ENCODE results near the gene PHYHIPL.

Gene PHYHIPL
- 0 reads per million in 2 donors for total RNA-seq

- no peak for DNase-seq
These were observed at the start of gene PHYHIPL for GRCh38 chr10:59176241-59177030. Gene PHYHIPL, plus strand, starts transcription at chr10:59176643. Its CDS starts 211 bp downstream, at chr10:59176854.

DNA sequence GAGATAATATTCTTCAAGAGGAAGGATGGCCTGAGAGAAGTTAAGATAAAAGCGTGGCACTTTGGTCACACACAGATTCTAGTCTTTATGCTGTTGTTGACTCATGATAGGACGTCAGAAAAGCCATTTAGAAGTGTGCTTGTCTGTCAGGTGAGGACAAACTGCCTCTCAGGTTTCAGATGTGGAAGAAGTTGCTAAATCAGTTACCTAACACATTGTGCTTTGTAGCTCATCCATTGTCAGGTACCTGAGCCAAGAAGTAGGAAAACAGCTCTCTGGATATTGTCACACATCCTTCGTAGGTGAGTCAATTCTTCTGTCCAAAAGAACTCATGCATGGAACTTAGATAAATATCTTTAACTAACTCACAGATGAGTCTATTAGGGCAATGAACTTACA lies 49.5 kb upstream of the PHYHIPL start:
- no peak for DNase-seq

DNA sequence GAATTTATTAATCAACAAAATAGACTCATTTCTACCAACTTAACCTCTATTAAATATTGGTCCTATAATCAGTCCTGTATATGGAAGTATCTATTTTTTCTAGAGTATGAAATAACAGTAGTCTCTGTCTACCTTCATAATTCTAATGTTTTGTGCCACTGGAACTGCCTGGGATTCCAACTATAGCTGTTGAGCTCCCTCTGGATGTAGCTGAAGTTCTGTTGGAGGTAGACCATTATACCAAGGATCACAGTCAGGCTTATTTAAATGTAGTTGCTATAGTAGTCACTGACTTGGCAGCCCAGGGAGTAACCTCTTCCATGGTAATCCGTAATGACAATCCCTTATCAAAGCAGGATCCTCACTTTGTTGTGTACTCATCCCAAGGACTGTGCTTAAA lies 48.5 kb upstream of the PHYHIPL start:
- no peak for DNase-seq

DNA sequence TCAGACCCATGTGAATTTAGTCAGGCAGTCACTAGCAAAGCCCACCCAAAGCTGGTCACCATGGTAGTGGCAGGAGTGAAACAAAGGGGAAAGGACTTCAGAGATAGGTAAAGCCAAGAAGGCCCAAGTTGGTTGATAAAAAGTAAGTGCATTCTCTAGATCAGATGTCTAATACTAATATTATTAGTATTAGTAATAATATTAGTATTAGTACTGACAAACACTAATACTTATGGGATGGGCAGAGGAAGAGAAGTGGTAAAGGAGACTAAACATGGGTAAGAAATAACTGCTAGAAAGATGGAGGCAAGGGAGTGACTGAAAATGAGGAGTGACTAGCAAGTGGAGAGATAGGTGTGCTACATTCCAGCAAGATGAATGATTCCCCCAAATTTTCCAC lies 46.6 kb upstream of the PHYHIPL start:
- DNase-seq, result no peak

- no peak for DNase-seq
These were observed 44.8 kb upstream of the PHYHIPL start for GRCh38 chr10:59131666-59132065.

GRCh38 chr10:59133841-59134593 lies 42.4 kb upstream of the PHYHIPL start:
- DNase-seq, result no peak

DNA sequence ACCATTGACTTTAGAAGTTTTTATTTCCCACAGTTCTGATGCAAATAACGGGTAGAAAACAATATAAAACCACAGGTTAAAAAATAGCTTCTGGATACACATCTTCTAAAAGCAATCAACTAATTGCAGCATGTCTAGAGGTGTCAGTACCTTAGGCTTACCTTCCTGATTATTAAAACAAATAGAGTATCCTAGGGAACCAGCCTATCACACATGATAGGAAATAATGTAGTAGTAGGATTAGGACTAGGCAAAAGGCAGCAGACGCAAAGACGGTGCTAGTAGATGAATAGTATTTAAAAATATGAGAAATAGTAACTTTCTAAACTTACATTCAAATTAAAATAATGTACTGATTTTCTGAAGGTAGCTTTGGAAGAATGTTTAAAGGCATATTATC lies 41.7 kb upstream of the PHYHIPL start:
- DNase-seq, result no peak

GRCh38 chr10:59135275-59135674 lies 41.2 kb upstream of the PHYHIPL start:
- no peak for DNase-seq

DNA sequence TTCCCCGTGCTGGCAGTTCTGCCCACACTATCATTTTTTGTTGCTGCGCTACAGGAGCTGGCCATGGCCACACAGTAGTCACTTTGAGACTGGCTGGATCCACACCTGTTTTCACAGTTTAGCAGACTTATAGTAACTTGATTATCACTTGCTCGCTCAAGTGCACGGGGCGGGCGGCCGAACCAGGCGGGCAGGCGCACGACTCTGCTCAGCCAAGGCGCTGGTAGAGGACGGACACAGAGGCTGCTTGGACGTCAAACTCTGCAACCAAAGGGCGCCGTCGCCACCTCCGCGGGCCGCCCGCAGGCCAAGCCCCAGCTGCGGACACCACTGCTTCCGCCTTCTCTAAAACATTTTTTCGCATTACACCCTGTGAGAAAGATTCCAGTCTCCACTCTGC lies 38.4 kb upstream of the PHYHIPL start:
- no peak for DNase-seq

DNA sequence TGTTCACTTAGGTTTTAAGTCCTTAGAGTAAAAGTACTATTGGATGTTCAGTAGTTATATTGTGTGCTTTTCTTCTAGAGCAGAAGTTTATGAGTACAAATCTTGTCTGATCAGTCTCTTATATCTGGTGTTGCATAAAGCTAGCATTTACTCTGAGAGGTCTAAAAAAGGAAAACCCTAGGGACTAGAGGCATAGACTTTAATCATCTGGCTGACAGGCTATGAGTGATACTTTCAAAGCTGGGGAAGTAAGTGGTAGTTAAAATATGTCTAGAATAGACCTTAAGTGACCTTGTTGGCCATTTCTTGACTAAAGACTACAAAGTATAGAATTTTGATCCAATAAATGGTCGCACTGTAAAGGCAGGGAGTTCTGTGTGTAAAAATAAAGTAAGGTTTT lies 32.9 kb upstream of the PHYHIPL start:
- DNase-seq, result no peak

DNA sequence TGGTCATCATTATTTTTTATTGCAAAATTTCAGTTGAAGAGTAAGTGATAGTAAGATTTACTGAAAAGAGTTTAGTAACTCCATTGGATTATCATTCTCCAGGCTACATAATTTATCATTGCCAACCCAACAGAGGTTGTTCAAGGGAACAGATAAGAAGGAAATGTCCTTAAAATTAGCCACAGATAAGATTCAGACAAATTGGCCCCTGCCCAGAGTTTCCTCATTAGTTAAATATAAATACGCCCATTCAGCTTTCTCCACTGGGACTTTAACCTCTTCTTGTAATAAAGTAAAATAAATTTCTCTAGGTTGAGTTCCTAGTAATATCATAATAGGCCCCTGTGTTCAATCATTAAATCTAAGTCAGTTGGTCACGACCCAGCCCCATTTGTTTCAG lies 27.7 kb upstream of the PHYHIPL start:
- no peak for DNase-seq

DNA sequence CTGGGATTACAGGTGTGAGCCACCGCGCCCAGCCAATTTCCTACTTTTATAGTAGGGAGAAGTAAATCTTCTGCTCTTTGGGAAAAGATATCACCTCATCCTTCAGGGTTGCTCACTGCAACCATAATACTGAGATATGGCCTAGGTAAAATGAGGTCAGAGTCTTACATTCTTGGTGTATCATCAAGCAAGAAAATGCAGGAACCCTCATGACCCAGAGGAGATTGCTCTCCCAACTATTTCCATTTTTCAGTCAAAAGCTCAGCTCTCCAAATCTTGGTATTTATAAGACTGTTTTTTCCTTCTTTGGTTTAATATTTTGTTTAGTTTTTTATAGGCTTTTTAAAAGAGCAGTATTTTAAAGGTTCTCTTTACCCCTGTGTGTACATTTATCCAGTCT lies 20.9 kb upstream of the PHYHIPL start:
- no peak for DNase-seq

GRCh38 chr10:59167512-59167911 lies 8.9 kb upstream of the PHYHIPL start:
- DNase-seq, result no peak

DNA sequence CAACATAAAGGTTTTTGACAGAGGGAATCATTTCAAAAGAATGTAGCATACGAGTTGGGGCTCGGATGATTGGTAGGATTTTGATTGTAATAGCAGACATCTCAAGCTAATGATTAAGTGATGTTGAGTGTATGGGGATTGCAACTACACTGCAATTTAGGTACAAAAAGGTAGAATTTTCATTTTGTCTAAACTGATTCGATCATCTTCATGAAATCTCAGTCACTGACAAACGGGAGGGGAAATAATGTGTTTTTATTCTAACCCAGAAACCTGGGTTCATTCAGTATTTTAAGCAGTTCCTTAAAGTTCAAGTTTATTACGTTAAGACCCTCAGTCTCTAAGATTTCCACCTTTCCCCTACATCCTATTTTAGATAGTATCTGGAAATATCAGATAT lies 3.9 kb upstream of the PHYHIPL start:
- no peak for DNase-seq

GRCh38 chr10:59173414-59173813 lies 3.0 kb upstream of the PHYHIPL start:
- no peak for DNase-seq

GRCh38 chr10:59175538-59176240 lies 754 bp upstream of the PHYHIPL start:
- no peak for DNase-seq

DNA sequence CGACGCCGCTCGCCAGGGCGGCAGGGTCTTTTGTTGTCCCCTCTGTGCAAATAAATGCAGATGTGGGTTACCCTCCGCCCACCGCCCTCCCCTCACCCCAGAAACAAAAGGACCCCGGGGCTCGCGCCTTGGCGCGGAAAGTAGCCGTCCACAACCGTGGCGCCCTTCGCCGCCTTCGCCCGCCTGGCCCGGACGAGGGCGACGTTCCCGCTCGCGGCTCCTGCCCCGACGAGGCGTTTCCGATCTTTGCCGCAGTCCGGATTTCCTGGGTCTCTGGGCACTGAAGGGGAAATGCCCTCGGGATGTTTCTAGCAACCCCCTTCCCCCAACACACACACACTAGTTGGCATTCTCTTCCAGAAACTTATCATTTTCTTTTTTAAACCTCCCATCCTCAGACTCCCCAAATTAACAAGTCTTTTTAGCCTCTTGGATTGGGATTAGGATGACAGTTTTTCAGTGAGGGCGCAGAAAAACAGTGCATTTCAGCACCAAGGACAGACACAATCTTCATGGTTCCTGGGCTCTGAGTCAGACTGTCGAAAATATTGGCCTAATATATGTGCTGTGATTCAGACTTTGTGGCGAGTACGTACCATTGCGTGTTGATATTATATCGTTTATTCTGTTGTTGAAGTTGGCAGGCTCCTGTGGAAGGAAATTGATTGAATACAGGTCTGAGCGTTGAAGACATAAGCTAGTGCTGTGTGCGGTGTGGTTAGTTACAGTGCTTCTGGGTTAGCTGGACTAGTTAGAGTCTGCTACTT lies 771 bp downstream of the PHYHIPL start:
- DNase-seq, result no peak

DNA sequence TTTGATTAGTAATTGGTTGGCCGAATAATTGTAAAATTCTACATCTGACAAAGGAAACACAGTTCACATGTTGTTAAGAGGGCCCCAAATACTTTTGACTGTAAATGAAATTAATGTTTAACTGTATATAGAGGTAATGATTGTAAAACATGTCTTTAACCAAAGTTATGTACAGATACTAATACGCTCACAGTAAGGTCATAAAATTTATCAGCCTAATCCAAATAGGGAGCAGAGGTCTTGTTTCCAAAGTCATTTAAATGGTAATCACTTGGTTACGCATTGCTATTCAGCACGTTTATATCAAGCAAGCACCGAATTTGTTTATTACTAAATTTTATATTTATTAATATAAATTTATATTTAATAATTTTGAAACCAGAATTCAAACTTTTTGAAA lies 1.4 kb downstream of the PHYHIPL start:
- DNase-seq, result no peak

DNA sequence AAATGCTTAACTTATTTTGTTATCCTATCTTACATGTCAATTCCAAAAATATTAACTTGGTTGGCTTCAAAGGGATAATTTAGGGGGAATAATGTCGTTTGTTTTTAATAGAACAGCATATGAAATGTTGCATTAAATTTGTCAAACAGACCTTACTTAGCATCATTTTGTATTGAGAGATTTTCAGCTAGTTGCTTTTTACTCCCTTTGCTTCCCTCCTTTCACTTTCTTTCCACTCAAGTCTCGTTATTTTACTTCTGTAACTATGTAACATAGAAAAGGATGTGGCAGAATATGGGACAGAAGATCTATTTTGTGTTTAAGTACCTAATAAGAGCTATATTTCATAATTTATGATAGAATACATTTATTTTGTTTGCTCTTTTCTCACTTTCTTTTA lies 2.6 kb downstream of the PHYHIPL start:
- no peak for DNase-seq

- no peak for DNase-seq
These were observed 4.3 kb downstream of the PHYHIPL start for GRCh38 chr10:59180689-59181270.

GRCh38 chr10:59181668-59182067 lies 5.2 kb downstream of the PHYHIPL start:
- DNase-seq, result no peak

GRCh38 chr10:59190332-59190731 lies 13.9 kb downstream of the PHYHIPL start:
- no peak for DNase-seq
